Muscle of arm (tissue), 14 donors: ENCODE results near the gene PINK1. TPM values are rescaled to one million over a fixed set of nuclear protein-coding genes. Genes with fewer than 3 reads are reported as not detected.
A peak's percentile ranks its signal among the peaks of the same experiment; 100 is the strongest.

Source experiments
- DNase-seq: peaks from one replicate; pipeline ENCODE4 v3.0.0-alpha.2; 2013
- long read RNA-seq, 11 donors: transcript quantifications; one replicate each; lab custom pipeline, GENCODE V29; 2026
- polyA plus RNA-seq, 12 donors: library from polyadenylated mRNA; unstranded; fragments of 120-200 nt; gene quantifications; one replicate each; pipeline ENCODE4 v1.2.1, GENCODE V29; 2013; ENCODE audit not compliant: insufficient read length in 12 of 12

The PINK1 gene
- polyA plus RNA-seq = 10 to 100 TPM in 11 of 12 donors, not detected in 1; 30.7 to 43.5 (median 38.7) TPM
- long read RNA-seq, donor 1, transcript PINK1-201 (8 exons, 2,660 nt) = major isoform, 11 of 64 reads
- long read RNA-seq, donor 1, partial matches to known transcripts = 51 of 64 reads
- long read RNA-seq, donor 1, other reads (novel, unspliced or antisense) = 0 of 64 reads
- long read RNA-seq, donor 2, transcript PINK1-201 (8 exons, 2,660 nt) = major isoform, 16 of 139 reads
- long read RNA-seq, donor 2, partial matches to known transcripts = 123 of 139 reads
- long read RNA-seq, donor 2, other reads (novel, unspliced or antisense) = 0 of 139 reads
- long read RNA-seq, donor 3, transcript PINK1-201 (8 exons, 2,660 nt) = major isoform, 9 of 69 reads
- long read RNA-seq, donor 3, partial matches to known transcripts = 60 of 69 reads
- long read RNA-seq, donor 3, other reads (novel, unspliced or antisense) = 0 of 69 reads
- long read RNA-seq, donor 4, partial matches to known transcripts = 7 of 10 reads
- long read RNA-seq, donor 4, other reads (novel, unspliced or antisense) = 0 of 10 reads
- long read RNA-seq, donor 5, transcript PINK1-201 (8 exons, 2,660 nt) = major isoform, 25 of 260 reads
- long read RNA-seq, donor 5, partial matches to known transcripts = 83 of 260 reads
- long read RNA-seq, donor 5, other reads (novel, unspliced or antisense) = 151 of 260 reads
- long read RNA-seq, donor 6, transcript PINK1-201 (8 exons, 2,660 nt) = major isoform, 8 of 9 reads
- long read RNA-seq, donor 6, partial matches to known transcripts = 0 of 9 reads
- long read RNA-seq, donor 6, other reads (novel, unspliced or antisense) = 0 of 9 reads
- long read RNA-seq, donor 7, transcript PINK1-201 (8 exons, 2,660 nt) = major isoform, 6 of 7 reads
- long read RNA-seq, donor 7, partial matches to known transcripts = 0 of 7 reads
- long read RNA-seq, donor 7, other reads (novel, unspliced or antisense) = 0 of 7 reads
- long read RNA-seq, donor 8, transcript PINK1-201 (8 exons, 2,660 nt) = major isoform, 10 of 178 reads
- long read RNA-seq, donor 8, partial matches to known transcripts = 81 of 178 reads
- long read RNA-seq, donor 8, other reads (novel, unspliced or antisense) = 86 of 178 reads
- long read RNA-seq, donor 9, partial matches to known transcripts = 6 of 10 reads
- long read RNA-seq, donor 9, other reads (novel, unspliced or antisense) = 0 of 10 reads
- long read RNA-seq, donor 10, transcript PINK1-201 (8 exons, 2,660 nt) = major isoform, 20 of 144 reads
- long read RNA-seq, donor 10, partial matches to known transcripts = 43 of 144 reads
- long read RNA-seq, donor 10, other reads (novel, unspliced or antisense) = 78 of 144 reads
- long read RNA-seq, donor 11, transcript PINK1-201 (8 exons, 2,660 nt) = major isoform, 20 of 172 reads
- long read RNA-seq, donor 11, partial matches to known transcripts = 152 of 172 reads
- long read RNA-seq, donor 11, other reads (novel, unspliced or antisense) = 0 of 172 reads

- DNase-seq = peak; percentile 58
These were observed at the start of gene PINK1 for GRCh38 chr1:20633190-20634064. TSS of gene PINK1 (plus strand) at chr1:20633458. CDS start at chr1:20633549, 91 bp downstream.

GRCh38 chr1:20584890-20585289 is 48.4 kb upstream of the PINK1 start:
- DNase-seq = no peak

DNA sequence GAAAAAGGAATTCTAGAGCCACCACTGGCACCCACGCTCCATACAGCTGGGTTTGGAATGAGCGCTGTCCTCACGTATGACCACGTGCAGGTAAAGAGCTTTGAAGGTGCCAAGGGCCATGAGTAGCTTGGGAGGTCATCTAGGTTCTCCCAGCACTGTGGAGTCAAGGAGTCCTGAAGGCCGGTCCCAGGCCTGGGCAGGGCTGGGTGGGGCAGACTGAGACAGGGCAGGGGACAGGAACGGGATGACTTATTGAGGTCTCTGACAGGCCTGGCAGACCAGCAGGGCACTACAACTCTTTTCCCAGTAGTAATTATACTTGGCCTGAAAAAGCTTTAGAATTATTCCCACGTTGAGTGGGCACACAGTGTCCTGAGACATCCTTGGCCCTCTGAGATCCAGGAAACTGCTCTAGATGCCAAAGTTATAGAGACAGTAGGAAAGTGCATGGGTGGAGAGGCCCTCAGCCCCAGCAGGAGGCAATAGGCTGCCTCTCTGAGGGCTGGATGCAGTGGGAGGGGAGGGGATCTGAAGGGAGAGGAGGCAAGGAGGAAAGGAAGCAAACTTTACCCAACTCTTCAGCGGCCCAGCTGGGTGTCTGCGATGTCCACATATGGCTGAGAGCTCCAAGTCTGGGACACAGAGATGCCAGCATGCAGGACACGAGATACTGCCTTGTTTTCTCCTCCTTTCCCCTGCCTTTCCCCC is 46.2 kb upstream of the PINK1 start:
- no peak for DNase-seq

DNA sequence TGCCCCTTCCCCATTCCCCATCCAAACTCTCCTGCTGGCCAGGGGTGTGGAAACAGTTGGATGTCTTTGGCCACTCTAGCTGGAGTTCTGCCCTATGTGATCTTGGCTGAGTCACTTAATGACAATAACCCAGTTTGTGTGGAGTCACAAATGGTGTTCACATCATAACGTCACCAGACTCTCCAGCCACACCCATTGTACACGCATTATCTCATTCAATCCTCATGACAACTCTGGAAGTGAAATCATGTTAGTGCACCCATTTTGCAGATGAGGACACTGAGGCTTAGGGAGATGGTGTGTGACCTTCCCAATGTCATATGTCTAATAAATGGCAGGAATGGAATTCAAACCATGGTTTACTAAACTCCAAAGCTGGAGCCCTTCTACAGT is 45.6 kb upstream of the PINK1 start:
- DNase-seq = no peak

- no peak for DNase-seq
These were observed 44.5 kb upstream of the PINK1 start, which contains the start of gene CDA for GRCh38 chr1:20588634-20589225. TSS of gene CDA (plus strand) at chr1:20589097. CDS start at chr1:20589130, 33 bp downstream.

GRCh38 chr1:20589331-20590278 is 43.7 kb upstream of the PINK1 start:
- DNase-seq = peak; percentile 35

GRCh38 chr1:20590306-20590777 is 42.9 kb upstream of the PINK1 start:
- no peak for DNase-seq

DNA sequence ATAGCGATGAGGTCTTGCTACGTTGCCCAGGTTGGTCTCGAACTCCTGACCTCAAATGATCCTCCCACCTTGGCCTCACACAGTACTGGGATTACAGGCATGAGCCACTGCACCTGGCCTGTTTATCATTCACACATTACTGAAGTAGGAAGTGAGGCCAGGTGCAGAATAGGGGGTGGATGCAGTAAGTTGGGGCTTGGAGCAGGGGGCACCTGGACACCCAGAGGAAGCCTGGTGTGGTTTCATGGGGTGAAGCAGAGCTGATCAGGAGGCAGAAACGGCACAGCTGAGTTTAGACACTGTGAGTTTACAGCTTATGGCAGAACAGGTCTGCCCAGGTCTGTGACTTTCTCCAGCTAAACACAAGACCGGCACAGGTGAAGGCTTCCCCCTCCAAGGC is 39.5 kb upstream of the PINK1 start:
- no peak for DNase-seq

GRCh38 chr1:20594746-20595145 is 38.5 kb upstream of the PINK1 start:
- no peak for DNase-seq

GRCh38 chr1:20596106-20596505 is 37.2 kb upstream of the PINK1 start:
- no peak for DNase-seq

DNA sequence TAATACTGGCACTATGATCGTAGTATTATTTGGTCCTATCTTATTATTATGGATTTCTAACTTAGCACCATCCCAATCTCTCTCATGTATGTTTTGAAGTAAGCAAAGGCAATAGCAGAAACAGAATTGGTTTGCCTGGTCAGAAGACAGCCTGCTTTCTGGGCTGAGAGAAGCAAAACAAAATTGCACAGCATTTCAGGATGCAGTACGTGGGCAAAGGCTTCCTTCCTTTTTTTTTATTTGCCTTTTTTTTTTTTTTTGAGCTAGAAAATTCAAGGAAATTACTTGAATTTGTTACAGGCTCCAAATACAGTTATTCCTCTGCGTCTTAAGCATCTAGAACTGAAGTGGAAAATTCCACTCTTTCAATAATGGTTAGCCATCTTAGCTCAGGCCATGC is 35.6 kb upstream of the PINK1 start:
- DNase-seq = no peak

- no peak for DNase-seq
These were observed 33.1 kb upstream of the PINK1 start for GRCh38 chr1:20600156-20600555.

DNA sequence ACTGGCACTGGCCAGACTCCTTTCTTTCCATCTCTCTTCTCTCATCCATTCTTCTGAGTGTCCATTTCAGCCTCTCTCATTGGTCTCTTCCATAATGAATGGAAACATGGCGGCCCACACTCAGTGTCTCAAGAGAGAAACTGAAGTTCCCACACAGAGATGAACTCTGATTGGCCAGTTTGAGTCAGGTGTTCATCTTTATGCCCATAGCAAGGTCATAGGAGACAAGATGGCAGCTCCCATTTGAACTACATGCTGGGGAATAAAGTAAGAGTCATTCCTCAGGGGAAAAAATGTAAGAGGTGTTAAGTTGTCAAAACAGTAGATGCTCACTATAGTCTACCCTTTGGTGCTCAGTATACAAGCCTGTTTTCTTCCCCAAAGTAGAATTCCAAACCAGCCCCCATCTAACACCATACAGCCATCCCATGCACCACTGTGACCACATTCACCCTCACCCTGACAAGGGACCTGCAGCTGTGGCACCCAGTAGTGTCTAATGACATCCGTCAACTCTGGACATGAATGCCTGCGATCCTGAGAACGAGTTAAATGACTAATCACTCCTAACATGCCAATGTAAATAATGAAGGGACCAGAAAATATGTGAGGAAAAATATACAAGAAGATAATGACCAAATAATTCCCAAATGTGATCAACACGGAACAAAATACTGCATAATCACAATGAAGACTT is 32.0 kb upstream of the PINK1 start:
- no peak for DNase-seq

GRCh38 chr1:20602851-20603450 is 30.3 kb upstream of the PINK1 start:
- no peak for DNase-seq

- no peak for DNase-seq
These were observed 29.5 kb upstream of the PINK1 start for GRCh38 chr1:20603504-20604464.

GRCh38 chr1:20604678-20605077 is 28.6 kb upstream of the PINK1 start:
- no peak for DNase-seq
